Activated naive CD4-positive, alpha-beta T cell treated with anti-CD3 and anti-CD28 coated beads, Interleukin-2, amount 10 ng/mL, durations not matched to agents 7 days and 5 days (primary cell): ENCODE results near the gene SEMA6B.

Experiments
- CTCF ChIA-PET: fragments of 350-600 bp; sonication (Branson Sonifier 250); formaldehyde crosslinking; loops from one replicate; lab custom pipeline; 2021; ENCODE audit warnings: antibody characterized with exemption; lab: Charles Lee
- DNase-seq: peaks from one replicate; pipeline ENCODE4 v3.0.0-alpha.2; 2020
- H3K27ac Mint-ChIP-seq: one replicate; pipeline ENCODE4 v1.8.0; 2021; ENCODE audit warnings: mild to moderate bottlenecking, moderate library complexity, mixed read lengths
- H3K27me3 Mint-ChIP-seq: one replicate; pipeline ENCODE4 v1.8.0; 2021; ENCODE audit warnings: mild to moderate bottlenecking, mixed read lengths
- H3K36me3 Mint-ChIP-seq: one replicate; pipeline ENCODE4 v1.8.0; 2021; ENCODE audit warnings: mixed read lengths
- H3K4me1 Mint-ChIP-seq: one replicate; pipeline ENCODE4 v1.8.0; 2021; ENCODE audit warnings: mixed read lengths
- H3K4me3 Mint-ChIP-seq: one replicate; pipeline ENCODE4 v1.8.0; 2021; ENCODE audit warnings: mild to moderate bottlenecking, moderate library complexity, mixed read lengths
- H3K9me3 Mint-ChIP-seq: one replicate; pipeline ENCODE4 v1.8.0; 2021; ENCODE audit warnings: mixed read lengths

Gene SEMA6B

GRCh38 chr19:4516199-4516938, 43.1 kb downstream of the SEMA6B start:
- DNase-seq, result no peak
- CTCF ChIA-PET, result no interaction called here
- no peak overlapping the region for H3K27ac Mint-ChIP-seq

GRCh38 chr19:4515732-4516131, 43.8 kb downstream of the SEMA6B start:
- Mint-ChIP-seq H3K9me3 (no peaks in the 10 kb centered on the region), H3K36me3 (no peaks in the 10 kb centered on the region), H3K4me3 (no peak overlapping the region), H3K27me3 (peaks cover 15% of the 10 kb centered on the region), H3K27ac (no peak overlapping the region), H3K4me1 (no peaks in the 10 kb centered on the region)
- CTCF ChIA-PET, result interaction anchor here (1.1 kb wide), 1 partner anchor 9 kb away, joined by 4 read pairs; no protein-coding TSS in a partner anchor
- no peak for DNase-seq

More at GRCh38 chr19:4516199-4516938, 43.1 kb downstream of the SEMA6B start:
- no peaks in the 10 kb centered on the region for H3K36me3 Mint-ChIP-seq
- H3K27me3 Mint-ChIP-seq, result peaks cover 20% of the 10 kb centered on the region
- no peaks in the 10 kb centered on the region for H3K9me3 Mint-ChIP-seq
- no peaks in the 10 kb centered on the region for H3K4me1 Mint-ChIP-seq
- H3K4me3 Mint-ChIP-seq, result no peak overlapping the region

DNA sequence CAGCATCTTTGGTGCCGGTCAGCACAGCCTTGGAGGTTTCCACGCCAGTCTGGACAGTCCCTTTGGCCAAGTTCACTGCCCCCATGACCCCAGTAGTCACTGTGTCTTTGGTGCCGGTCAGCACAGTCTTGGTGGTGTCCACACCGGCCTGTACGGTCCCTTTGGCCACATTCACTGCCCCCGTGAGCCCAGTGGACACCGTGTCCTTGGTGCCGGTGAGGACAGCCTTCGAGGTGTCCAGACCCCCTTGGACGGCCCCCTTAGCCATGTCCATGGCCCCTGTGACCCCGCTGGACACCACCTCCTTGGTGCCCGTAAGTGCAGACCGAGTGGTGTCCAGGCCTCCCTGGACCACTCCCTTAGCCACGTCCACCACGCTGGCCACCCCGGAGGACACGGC, 46.2 kb downstream of the SEMA6B start:
- Mint-ChIP-seq H3K9me3 (no peaks in the 10 kb centered on the region), H3K27me3 (peaks cover 5% of the 10 kb centered on the region), H3K4me1 (no peaks in the 10 kb centered on the region), H3K4me3 (no peak overlapping the region), H3K27ac (no peak overlapping the region), H3K36me3 (no peaks in the 10 kb centered on the region)
- DNase-seq, result no peak
- CTCF ChIA-PET, result no interaction called here

DNA sequence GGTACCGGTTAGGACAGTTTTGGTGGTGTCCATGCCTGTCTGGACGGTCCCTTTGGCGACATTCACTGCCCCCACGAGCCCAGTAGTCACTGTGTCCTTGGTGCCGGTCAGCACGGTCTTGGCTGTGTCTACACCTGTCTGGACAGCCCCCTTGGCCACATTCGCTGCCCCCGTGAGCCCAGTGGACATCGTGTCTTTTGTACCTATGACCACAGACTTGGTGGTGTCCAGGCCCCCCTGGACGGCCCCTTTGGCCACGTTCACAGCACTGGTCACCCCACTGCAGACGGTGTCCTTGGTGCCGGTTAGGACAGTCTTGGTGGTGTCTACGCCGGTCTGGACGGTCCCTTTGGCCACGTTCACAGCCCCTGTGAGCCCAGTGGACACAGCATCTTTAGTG, 47.4 kb downstream of the SEMA6B start:
- Mint-ChIP-seq H3K4me1 (no peaks in the 10 kb centered on the region), H3K27me3 (no peaks in the 10 kb centered on the region), H3K27ac (no peak overlapping the region), H3K36me3 (no peaks in the 10 kb centered on the region), H3K4me3 (no peak overlapping the region), H3K9me3 (no peaks in the 10 kb centered on the region)
- CTCF ChIA-PET, result no interaction called here
- DNase-seq, result no peak

GRCh38 chr19:4511300-4512054, 48.0 kb downstream of the SEMA6B start:
- no peak overlapping the region for H3K27ac Mint-ChIP-seq

DNA sequence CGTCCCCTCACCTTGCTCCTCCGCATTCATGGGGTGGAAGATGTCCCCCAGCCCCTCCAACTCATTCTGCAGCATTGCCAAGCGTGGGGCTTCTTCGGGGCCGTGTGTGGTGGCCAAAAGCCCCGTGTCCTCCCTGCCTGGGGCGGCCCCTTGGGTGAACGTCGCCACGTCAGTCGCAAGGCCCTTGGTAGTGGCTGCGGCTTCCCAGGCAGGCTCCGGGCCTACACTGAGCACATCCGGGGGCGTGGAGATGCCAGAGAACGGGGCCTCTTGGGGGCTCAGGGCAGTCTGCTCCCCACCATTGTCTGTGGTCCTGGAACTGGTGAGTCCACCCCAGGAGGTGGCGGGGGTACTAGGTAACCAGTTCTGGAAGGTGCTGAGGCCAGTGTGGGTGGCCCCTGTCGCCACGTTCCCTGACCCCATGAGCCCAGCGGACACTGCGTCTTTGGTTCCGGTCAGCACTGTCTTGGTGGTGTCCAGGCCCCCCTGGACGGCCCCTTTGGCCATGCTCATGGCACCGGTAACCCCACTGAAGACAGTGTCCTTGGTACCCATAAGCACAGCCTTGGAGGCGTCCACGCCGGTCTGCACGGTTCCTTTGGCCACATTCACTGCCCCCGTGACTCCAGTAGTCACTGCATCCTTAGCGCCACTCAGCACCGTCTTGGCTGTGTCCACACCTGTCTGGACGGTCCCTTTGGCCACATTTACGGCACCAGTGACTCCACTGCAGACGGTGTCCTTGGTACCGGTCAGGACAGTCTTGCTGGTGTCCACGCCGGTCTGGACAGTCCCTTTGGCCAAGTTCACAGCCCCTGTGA, 48.8 kb downstream of the SEMA6B start:
- no peaks in the 10 kb centered on the region for H3K9me3 Mint-ChIP-seq
- no peak overlapping the region for H3K4me3 Mint-ChIP-seq
- H3K36me3 Mint-ChIP-seq, result peaks cover 2% of the 10 kb centered on the region
- H3K27me3 Mint-ChIP-seq, result no peaks in the 10 kb centered on the region
- CTCF ChIA-PET, result interaction anchor here (3.0 kb wide), 1 partner anchor 14 kb away, joined by 11 read pairs; no protein-coding TSS in a partner anchor
- no peak overlapping the region for H3K27ac Mint-ChIP-seq
- H3K4me1 Mint-ChIP-seq, result peaks cover 8% of the 10 kb centered on the region
- DNase-seq, result no peak

More at GRCh38 chr19:4511300-4512054, 48.0 kb downstream of the SEMA6B start:
- Mint-ChIP-seq H3K4me3 (no peak overlapping the region), H3K4me1 (peaks cover 4% of the 10 kb centered on the region), H3K9me3 (no peaks in the 10 kb centered on the region), H3K36me3 (no peaks in the 10 kb centered on the region), H3K27me3 (no peaks in the 10 kb centered on the region)
- DNase-seq, result no peak
- CTCF ChIA-PET, result no interaction called here

GRCh38 chr19:4508698-4509097, 50.8 kb downstream of the SEMA6B start:
- Mint-ChIP-seq H3K27ac (no peak overlapping the region), H3K4me1 (peaks cover 8% of the 10 kb centered on the region), H3K4me3 (no peak overlapping the region), H3K27me3 (no peaks in the 10 kb centered on the region), H3K36me3 (peaks cover 2% of the 10 kb centered on the region), H3K9me3 (no peaks in the 10 kb centered on the region)
- CTCF ChIA-PET, result interaction anchor here (0.6 to 3.0 kb wide), 3 partner anchors 13 to 257 kb away, joined by 3 to 11 read pairs (median 7); no protein-coding TSS in a partner anchor
- DNase-seq, result no peak

GRCh38 chr19:4507804-4508203, 51.7 kb downstream of the SEMA6B start:
- no peaks in the 10 kb centered on the region for H3K9me3 Mint-ChIP-seq
- CTCF ChIA-PET, result interaction anchor here (3.0 kb wide), 1 partner anchor 17 kb away, joined by 11 read pairs; no protein-coding TSS in a partner anchor
- no peaks in the 10 kb centered on the region for H3K27me3 Mint-ChIP-seq
- DNase-seq, result no peak
- H3K36me3 Mint-ChIP-seq, result peaks cover 2% of the 10 kb centered on the region
- no peak overlapping the region for H3K27ac Mint-ChIP-seq
- H3K4me1 Mint-ChIP-seq, result peaks cover 8% of the 10 kb centered on the region
- no peak overlapping the region for H3K4me3 Mint-ChIP-seq

DNA sequence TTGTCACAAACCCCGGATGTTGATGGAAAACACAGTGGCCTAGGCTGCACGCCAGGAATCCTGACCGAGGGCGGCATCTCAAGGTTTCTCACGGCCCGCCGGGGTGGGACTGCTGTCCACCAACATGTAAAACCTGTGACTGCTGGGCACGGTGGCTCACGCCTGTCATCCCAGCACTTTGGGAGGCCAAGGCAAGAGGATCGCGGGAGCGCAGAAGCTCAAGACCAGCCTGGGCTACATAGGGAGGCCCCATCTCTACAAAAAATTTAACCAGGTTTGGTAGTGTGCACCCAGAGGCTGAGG, 52.4 kb downstream of the SEMA6B start:
- Mint-ChIP-seq H3K9me3 (no peaks in the 10 kb centered on the region), H3K4me3 (no peak overlapping the region), H3K4me1 (peaks cover 8% of the 10 kb centered on the region), H3K27ac (no peak overlapping the region), H3K36me3 (peaks cover 2% of the 10 kb centered on the region), H3K27me3 (no peaks in the 10 kb centered on the region)
- CTCF ChIA-PET, result interaction anchor here (1.3 kb wide), 1 partner anchor 17 kb away, joined by 3 read pairs; no protein-coding TSS in a partner anchor
- DNase-seq, result no peak

DNA sequence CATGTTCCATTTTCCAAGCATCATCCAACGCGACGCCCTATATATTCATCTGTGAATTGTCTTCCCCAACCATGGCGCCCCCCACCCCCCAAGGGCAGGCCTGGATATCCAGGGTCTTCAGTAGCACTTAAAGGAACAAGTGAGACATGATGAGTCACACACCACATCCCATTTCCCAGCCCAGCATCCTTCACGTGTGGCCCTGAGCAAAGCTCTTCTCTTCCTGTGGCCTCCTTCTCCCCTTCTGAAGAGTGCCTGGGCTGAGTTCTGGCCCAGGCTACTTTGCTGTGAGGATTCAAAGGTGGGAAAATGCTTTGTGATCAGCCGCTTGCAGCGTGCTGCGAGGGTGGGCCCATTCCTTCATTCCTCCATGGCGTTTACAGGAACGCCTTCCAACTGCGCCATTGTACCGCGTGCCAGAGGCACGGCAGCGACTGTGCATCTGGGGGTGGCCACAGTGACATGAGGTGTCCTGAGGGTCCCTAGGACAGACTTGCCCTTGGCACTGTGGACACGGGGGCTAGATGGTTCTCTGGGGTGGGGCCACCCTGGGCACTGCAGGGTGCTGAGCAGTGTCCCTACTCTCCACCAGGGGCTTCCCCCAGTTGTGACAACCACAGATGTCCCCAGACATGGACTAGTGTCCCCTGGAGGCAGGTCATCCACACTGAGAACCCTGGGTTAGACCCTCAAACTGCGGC, 52.9 kb downstream of the SEMA6B start:
- no peak for DNase-seq
- H3K36me3 Mint-ChIP-seq, result peaks cover 2% of the 10 kb centered on the region
- H3K4me1 Mint-ChIP-seq, result peaks cover 8% of the 10 kb centered on the region
- H3K27ac Mint-ChIP-seq, result peak overlapping the region; percentile 15
- CTCF ChIA-PET, result interaction anchor here (1.3 kb wide), 1 partner anchor 17 kb away, joined by 3 read pairs; no protein-coding TSS in a partner anchor
- no peaks in the 10 kb centered on the region for H3K9me3 Mint-ChIP-seq
- no peak overlapping the region for H3K4me3 Mint-ChIP-seq
- H3K27me3 Mint-ChIP-seq, result no peaks in the 10 kb centered on the region

GRCh38 chr19:4505570-4506448, 53.7 kb downstream of the SEMA6B start:
- no peak overlapping the region for H3K4me3 Mint-ChIP-seq
- no peaks in the 10 kb centered on the region for H3K9me3 Mint-ChIP-seq
- H3K4me1 Mint-ChIP-seq, result peaks cover 8% of the 10 kb centered on the region
- H3K27ac Mint-ChIP-seq, result peak overlapping the region; percentile 15
- no peak for DNase-seq
- CTCF ChIA-PET, result interaction anchor here (1.3 kb wide), 1 partner anchor 18 kb away, joined by 3 read pairs; no protein-coding TSS in a partner anchor
- peaks cover 2% of the 10 kb centered on the region for H3K36me3 Mint-ChIP-seq
- no peaks in the 10 kb centered on the region for H3K27me3 Mint-ChIP-seq

DNA sequence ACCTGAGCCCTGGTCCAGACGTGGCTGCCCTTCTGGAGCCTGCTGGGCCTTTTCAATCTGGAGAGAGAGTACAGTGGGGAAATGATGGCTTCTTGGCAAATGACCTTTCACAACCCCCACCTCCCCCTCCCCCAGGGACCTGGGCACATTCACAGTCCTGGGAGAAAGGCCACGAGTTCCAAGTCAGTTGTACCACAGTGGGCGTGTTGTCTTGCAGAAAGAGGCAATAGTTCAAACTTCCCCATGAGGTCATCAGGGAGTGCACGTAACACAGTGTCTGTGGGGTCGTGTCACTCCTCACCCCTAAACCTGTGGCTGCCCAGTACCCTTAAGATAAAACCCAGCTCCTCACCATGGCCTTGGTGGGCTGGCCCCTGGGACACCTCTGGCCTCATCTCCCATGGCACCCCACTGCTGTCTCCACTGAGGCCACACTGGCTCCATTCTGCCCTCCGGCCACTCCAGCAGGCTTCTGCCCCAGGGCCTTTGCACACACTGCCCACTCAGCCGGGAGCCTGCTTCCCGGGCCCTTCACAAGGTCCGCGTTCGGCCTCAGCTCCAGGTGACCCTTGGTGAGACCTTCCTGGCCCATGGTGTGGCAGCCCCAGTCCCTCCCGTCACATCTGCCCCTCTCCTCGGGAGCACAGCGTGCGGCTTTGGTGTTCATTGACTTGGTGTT, 54.5 kb downstream of the SEMA6B start:
- H3K4me3 Mint-ChIP-seq, result no peak overlapping the region
- H3K27me3 Mint-ChIP-seq, result no peaks in the 10 kb centered on the region
- H3K9me3 Mint-ChIP-seq, result no peaks in the 10 kb centered on the region
- CTCF ChIA-PET, result no interaction called here
- H3K4me1 Mint-ChIP-seq, result peaks cover 8% of the 10 kb centered on the region
- no peak overlapping the region for H3K27ac Mint-ChIP-seq
- no peak for DNase-seq
- peaks cover 2% of the 10 kb centered on the region for H3K36me3 Mint-ChIP-seq
